ENCODE results near the gene ABCA3.

- no peak for TF ChIP-seq CTCF (conservative IDR thresholded peaks at IDR 0.05 in 1 of 2, IDR thresholded peaks at IDR 0.05 in 1 of 2; ENCODE audit: low read depth in 1 of 2, low read length in 2 of 2)
- TF ChIP-seq EZH2 (IDR thresholded peaks at IDR 0.05; ENCODE audit: low read length, missing control alignments), result no peak
Observed at GRCh38 chr16:2243031-2243528, 97.4 kb downstream of the ABCA3 start.

Data from fibroblast of lung (primary cell).